Inflammatory macrophage (primary cell): ENCODE data around the gene TMEM132C.

Experiments used
- DNase-seq, 2 donors: peaks; one replicate each; pipeline ENCODE4 v3.0.0-alpha.2; 2020 to 2022

TMEM132C gene

GRCh38 chr12:128509170-128509569 is 242.2 kb downstream of the TMEM132C start:
- no peak for DNase-seq

- no peak for DNase-seq
Measured at GRCh38 chr12:128510511-128510910, 243.5 kb downstream of the TMEM132C start.

GRCh38 chr12:128513331-128513730 is 246.4 kb downstream of the TMEM132C start:
- no peak for DNase-seq

- DNase-seq: no peak
Measured at GRCh38 chr12:128513831-128514230, 246.9 kb downstream of the TMEM132C start.

GRCh38 chr12:128518644-128519043 is 251.7 kb downstream of the TMEM132C start:
- DNase-seq: no peak

GRCh38 chr12:128519426-128519825 is 252.5 kb downstream of the TMEM132C start:
- no peak for DNase-seq

- DNase-seq: no peak
Measured at GRCh38 chr12:128521981-128522380, 255.0 kb downstream of the TMEM132C start.

GRCh38 chr12:128524439-128524838 is 257.5 kb downstream of the TMEM132C start:
- no peak for DNase-seq

GRCh38 chr12:128531170-128531569 is 264.2 kb downstream of the TMEM132C start:
- DNase-seq: no peak

- no peak for DNase-seq
Measured at GRCh38 chr12:128534906-128535305, 267.9 kb downstream of the TMEM132C start.

- DNase-seq: no peak
Measured at GRCh38 chr12:128536810-128537209, 269.8 kb downstream of the TMEM132C start.

GRCh38 chr12:128537668-128538067 is 270.7 kb downstream of the TMEM132C start:
- no peak for DNase-seq

- DNase-seq: no peak
Measured at GRCh38 chr12:128542844-128543243, 275.9 kb downstream of the TMEM132C start.

GRCh38 chr12:128543460-128543859 is 276.5 kb downstream of the TMEM132C start:
- DNase-seq: no peak

GRCh38 chr12:128543971-128544370 is 277.0 kb downstream of the TMEM132C start:
- DNase-seq: no peak

GRCh38 chr12:128548949-128549348 is 282.0 kb downstream of the TMEM132C start:
- DNase-seq: no peak

- no peak for DNase-seq
Measured at GRCh38 chr12:128549601-128550218, 282.7 kb downstream of the TMEM132C start.

GRCh38 chr12:128551266-128551665 is 284.3 kb downstream of the TMEM132C start:
- no peak for DNase-seq

GRCh38 chr12:128554546-128555304 is 287.8 kb downstream of the TMEM132C start:
- DNase-seq: no peak

- DNase-seq: no peak
Measured at GRCh38 chr12:128557231-128557630, 290.3 kb downstream of the TMEM132C start.

- DNase-seq: no peak
Measured at GRCh38 chr12:128564956-128565355, 298.0 kb downstream of the TMEM132C start.

- DNase-seq: no peak
Measured at GRCh38 chr12:128567730-128568129, 300.8 kb downstream of the TMEM132C start.

- DNase-seq: no peak
Measured at GRCh38 chr12:128570191-128571065, 303.5 kb downstream of the TMEM132C start.
